Stimulated activated CD4-positive, alpha-beta T cell treated with anti-CD3 and anti-CD28 coated beads, Interleukin-4, amount 100 ng/mL, for 1 hour (primary cell): ENCODE data around the gene APOL6.

Source experiments
- DNase-seq: peaks from one replicate; pipeline ENCODE4 v3.0.0-alpha.2; 2020

Gene APOL6, protein sequence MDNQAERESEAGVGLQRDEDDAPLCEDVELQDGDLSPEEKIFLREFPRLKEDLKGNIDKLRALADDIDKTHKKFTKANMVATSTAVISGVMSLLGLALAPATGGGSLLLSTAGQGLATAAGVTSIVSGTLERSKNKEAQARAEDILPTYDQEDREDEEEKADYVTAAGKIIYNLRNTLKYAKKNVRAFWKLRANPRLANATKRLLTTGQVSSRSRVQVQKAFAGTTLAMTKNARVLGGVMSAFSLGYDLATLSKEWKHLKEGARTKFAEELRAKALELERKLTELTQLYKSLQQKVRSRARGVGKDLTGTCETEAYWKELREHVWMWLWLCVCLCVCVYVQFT

DNA sequence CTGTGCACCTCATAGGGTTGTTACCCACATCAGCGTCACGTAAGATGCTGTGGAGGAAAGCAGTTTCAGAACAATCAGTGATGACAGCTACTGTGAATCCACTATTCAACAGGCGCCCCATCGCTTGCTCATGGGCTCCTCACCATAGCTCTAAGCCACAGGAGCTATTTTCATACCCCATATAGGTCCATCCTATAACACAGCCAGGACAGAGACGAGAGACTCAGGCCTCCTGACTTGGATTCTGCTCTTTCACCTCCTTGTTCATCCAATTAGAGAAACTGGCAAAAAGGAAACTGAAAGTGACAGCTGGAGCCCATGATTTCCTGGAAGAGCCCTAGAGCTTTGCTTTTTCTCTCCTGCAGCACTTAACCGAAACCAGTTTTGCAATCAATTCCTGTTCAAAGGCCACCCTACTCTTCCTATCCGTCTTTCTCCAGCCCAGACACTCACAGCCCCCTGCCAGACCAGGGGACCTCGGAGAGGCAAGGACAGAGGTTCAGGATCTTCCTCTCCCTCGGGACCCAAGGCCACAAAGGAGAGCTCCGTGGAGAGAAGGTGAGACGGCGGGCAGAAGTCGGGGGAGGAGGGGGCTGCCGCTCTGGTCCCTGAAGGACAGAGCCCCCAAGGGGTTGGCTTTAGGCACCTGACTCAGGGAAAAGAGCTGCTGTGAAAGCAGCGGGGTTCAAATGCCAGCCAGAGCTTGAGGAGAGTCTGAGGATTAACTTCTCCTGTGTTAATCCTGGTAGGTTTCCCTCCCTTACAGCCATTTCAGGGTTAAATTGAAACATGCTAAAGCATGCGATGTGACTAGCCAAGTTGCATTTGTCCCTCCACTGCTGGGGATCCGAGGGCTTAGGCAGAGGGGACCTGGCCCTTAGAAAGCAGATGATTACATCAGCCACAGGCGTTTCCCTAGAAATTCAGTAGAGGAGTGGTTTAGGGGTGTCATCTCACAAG, at the start of gene APOL6:
Gene APOL6, plus strand, starts transcription at position 381 of the 960 bp plus-strand sequence. CDS start 7,980 bp downstream, outside the sequence.
- DNase-seq = peak; percentile 53

DNA sequence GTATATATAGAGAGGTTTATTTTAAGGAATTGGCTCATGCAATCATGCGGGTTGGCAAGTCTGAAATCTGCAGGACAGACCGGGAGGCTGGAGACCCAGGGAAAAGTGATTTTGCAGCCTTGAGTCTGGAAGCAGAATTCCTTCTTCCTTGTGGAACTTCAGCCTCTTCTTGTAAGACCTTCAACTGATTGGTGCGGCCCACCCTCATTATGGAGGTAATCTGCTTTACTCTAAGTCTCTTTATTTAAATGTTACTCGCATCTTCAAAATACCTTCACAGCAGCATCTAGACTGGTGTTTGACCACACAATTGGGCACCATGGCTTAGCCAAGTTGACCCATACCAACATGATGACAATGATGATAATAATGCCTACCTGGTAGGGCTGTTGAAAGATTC, 48.9 kb upstream of the APOL6 start:
- no peak for DNase-seq

- no peak for DNase-seq
Measured at GRCh38 chr22:35600476-35600875, 47.8 kb upstream of the APOL6 start.

DNA sequence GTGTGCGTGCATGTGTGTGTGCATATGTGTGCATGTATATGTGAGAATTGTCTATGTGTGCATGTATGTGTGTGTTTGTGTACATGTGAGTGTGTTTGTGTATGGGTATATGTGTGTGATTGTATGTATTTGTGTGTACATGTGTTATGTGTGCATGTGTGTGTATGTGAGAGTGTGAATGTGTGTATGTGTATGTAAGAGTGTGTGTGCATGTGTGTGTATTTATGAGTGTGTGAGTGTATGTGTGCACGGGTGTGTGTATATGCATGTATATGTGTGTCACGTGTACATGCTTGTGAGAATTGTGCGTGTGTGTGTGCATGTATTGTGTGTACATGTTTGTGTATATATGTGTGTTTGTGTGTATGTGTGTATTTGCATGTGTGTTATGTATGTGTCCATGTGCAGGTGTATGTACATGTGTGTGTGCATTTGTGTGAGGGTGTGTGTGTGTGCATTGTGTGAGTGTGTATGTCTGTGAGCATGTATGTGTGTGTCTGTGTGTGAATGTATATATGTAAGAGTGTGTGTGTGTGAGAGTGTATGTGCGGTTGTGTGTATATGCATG, 47.1 kb upstream of the APOL6 start:
- no peak for DNase-seq

- DNase-seq = no peak
Measured at GRCh38 chr22:35601743-35602615, 46.3 kb upstream of the APOL6 start.

DNA sequence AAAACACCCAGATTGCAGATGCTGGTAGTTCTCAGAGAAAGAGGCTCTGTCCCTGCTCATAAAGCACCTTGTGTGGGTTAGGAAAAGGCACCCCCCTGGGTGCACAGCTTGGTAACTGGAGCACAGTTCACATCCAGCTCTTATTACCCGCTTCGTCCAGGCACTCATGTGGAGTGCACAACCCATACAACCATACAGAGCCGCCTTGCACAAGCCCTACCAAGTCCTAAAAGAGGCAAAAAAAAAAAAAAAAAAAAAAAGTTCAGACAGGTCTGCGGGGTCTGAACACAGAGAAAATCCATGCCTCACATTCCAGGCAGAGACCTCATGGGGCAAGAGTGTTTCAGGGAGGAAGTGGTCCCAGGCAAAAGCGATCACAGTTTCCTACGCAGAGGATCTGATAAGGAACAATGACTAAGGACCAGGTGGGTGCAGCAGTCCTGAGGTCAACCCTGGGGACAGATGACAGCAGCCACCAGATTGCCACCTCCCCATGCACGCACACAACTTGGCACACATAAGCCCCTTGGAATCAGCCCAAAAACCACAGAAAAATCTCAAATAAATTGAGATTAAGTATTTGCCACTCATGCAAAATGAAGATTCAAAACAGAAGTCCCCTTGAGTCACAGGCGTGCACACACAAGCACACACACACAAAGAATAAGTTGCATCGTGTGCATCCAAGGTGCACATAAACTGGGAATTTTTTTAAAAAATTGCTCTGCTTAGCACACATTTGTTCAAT, 43.5 kb upstream of the APOL6 start:
- no peak for DNase-seq

DNA sequence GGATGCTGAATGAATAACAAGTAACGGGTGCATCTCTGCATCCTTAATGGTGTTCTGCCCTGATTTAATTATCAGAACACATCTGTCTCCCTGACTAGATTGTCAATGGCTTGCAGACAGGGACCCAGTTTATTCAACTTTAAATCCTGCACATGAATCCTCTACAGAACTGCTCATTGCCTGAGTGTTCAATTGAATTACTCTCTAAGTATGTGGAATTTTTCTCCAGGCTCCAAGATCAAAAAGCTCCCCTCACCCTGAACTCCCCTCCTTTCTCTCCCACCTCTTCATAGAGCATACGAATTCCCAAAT, 42.9 kb upstream of the APOL6 start:
- no peak for DNase-seq

- no peak for DNase-seq
Measured at GRCh38 chr22:35605851-35606481, 42.3 kb upstream of the APOL6 start.

GRCh38 chr22:35606916-35607315, 41.3 kb upstream of the APOL6 start:
- no peak for DNase-seq

- DNase-seq = no peak
Measured at GRCh38 chr22:35608088-35608487, 40.2 kb upstream of the APOL6 start.

GRCh38 chr22:35609261-35609660, 39.0 kb upstream of the APOL6 start:
- no peak for DNase-seq

- DNase-seq = no peak
Measured at GRCh38 chr22:35609761-35610160, 38.5 kb upstream of the APOL6 start.

DNA sequence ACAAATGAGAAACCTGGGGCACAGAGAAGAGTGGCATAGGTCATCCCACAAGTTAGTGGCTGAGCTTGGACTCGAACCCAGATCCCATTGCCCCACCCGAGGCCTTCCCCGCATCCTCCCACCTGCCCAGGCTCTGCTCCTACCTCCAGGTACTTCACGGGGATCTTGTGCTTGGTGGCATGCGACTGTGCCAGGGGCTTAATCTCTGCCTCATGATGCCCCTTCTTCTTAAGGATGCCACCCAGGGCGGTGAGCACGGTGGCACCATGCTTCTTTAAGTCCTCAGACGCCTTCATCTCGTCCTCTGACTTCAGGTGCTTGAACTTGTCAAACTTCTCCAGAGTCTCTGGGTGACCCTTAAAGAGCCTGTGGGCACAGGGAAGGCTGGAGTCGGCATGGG, 37.5 kb upstream of the APOL6 start:
- DNase-seq = no peak

GRCh38 chr22:35611200-35611890, 36.9 kb upstream of the APOL6 start:
- DNase-seq = no peak

DNA sequence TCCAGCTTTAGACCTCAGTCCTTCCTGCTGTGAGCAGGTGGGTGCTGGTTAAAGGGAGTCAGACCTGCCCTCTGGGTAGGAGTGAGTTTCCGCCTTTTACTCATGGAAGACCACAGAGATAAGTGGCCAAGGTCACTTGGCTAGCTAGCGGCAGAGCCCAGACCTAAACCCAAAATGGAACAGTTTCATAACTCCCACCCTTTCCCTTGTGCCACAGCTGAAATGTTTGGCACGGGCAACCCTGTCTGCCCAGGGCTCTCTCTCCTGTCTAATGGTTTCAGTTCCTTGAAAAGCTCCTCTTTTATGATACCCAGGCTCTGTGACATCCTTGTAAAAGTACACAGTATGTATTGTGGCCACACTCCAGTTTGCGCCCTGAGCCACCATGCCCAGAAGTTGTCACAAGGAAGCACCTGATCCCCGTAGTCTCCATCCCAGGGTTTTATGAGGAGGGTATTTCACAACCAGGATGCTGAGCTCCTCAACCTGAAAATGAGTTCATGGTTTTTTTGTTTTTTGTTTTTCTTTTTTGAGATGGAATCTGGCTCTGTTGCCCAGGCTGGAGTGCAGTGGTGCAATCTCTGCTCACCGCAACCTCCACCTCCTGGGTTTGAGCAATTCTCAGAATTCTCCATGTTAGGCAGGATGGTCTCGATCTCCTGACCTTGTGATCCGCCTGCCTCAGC, 36.2 kb upstream of the APOL6 start:
- DNase-seq = no peak

DNA sequence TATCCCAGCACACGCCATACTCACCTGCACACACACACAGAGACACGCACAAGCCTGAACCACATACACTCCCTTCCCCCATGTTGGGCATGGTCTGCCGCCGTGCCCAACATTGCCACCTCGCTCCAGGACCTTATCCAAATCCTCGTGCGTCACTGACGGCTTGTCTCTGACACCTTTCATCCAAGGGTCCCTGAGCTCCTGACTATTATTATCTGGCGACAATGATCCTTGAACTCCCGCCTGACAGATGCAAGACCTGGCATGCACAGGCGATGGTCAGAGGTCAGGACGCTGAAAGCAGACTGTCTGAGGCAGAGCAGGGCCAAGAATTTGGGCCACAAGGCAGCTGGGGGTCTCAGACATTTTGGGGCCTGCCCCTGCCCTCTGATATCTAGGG, 35.3 kb upstream of the APOL6 start:
- no peak for DNase-seq

GRCh38 chr22:35614404-35614803, 33.8 kb upstream of the APOL6 start:
- DNase-seq = no peak

DNA sequence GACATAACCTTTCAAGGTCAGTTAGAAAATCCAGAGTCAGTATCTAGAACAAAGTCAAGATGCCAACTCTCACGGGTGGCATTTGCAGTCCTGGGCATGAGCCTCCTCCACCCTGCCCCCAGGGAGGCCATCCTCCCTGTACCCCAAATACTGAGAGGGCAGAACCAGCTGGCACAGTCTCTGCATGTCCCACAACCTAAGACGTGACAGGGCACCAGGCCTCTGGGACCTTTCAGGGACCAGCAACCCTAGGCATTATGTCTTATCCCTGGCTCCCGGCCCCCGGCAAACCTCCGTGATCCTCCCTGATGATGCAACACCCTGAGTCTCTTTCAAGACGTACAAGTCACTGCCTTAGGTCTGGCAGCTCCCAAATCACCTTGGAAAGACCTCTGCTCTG, 33.1 kb upstream of the APOL6 start:
- DNase-seq = no peak

DNA sequence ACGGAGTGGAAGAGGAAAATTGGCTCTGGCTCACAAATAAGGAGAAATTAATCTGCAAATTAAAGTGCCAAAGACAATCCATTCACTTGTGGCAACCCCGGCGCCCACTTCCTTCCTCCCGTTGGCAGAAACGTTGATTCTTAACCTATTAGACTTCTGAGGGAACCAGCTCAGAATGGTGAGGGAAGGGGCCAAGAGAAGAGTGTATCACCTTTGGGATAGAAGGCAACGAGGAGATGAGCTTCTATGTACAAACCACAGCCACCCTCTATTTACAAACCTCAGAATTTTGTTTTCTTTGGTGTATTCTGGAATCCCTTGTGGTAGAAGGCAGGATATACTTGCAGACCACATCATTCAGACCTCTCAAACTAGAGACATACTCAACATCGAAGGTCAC, 32.2 kb upstream of the APOL6 start:
- no peak for DNase-seq

DNA sequence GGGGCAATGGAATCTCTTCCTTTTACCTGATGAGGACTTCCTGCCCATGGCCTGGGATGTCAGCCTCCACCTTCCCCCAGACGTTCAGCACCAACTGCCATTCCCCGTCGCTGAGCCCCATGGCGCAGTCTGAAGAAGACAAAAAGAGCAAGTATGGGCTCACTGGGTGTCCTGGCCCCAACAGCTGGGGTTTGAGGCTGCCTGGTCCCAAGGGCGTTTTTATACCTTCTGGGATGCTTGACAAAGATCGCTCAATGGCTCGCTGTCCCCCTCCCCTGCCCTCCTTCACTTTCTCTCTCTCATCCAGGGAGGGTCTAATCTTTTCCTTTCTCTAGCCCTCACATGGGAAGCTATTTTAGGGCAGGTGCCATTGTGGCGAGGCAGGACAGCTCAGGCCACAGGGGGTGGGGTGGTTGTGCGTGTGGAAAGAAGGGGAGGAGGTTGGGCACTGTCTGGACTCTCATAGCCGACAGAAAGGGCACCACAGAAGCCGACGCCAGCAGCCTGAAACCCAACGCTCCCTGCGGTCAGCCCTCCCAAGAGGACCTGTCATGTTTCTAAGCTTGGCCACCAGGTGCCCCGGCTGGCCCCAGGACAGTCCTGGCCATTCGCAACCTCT, 31.0 kb upstream of the APOL6 start, which contains the start of gene MB:
Gene MB, minus strand, starts transcription at position 193 of the 619 bp plus-strand sequence. Its CDS starts 72 bp downstream, at position 121.
- DNase-seq = no peak
